PFSK-1 (cell line): Measurements from ENCODE around the gene NPTX2.

Experiments used
- POLR2AphosphoS5 ChIP-seq: IDR thresholded peaks from 2 replicates; pipeline ENCODE4 v1.6.1; 2012; ENCODE audit warnings: low read depth, mild to moderate bottlenecking, control low read depth, low read length, moderate library complexity
- REST ChIP-seq, 2 experiments: IDR thresholded peaks; 2 replicates each; pipeline versions ENCODE4 v1.6.1 to v1.8.0; 2011 to 2012; ENCODE audit warnings: low read depth in 2 of 2, low read length in 2 of 2, control low read depth in 1 of 2, inconsistent platforms in 1 of 2, mild to moderate bottlenecking in 1 of 2, moderate library complexity in 1 of 2; ENCODE audit not compliant: insufficient read depth in 1 of 2
- SIN3A ChIP-seq: IDR thresholded peaks from 2 replicates; pipeline ENCODE4 v1.6.1; 2012; ENCODE audit warnings: mild to moderate bottlenecking, low read length, moderate library complexity, borderline replicate concordance; ENCODE audit not compliant: insufficient read depth
- TAF1 ChIP-seq: IDR thresholded peaks from 2 replicates; pipeline ENCODE4 v1.6.1; 2012; ENCODE audit warnings: low read length, control low read depth, borderline replicate concordance; ENCODE audit not compliant: insufficient read depth

- TF ChIP-seq TAF1, result no peak
- TF ChIP-seq POLR2AphosphoS5, result no peak
- TF ChIP-seq SIN3A, result no peak
- no peak for TF ChIP-seq REST (IDR thresholded peaks at IDR 0.05; ENCODE audit: insufficient read depth in 1 of 2, low read depth in 2 of 2, low read length in 2 of 2)
Observed at GRCh38 chr7:98661607-98662006, 44.5 kb downstream of the NPTX2 start.
